ENCODE results near the gene KLRF2.
"Not testable (repeated sequence)": the region's sequence is repeated elsewhere in the genome, so short reads cannot be mapped to it uniquely, and the experiment has no call there.

The KLRF2 gene

GRCh38 chr12:9866860-9867269, 14.4 kb upstream of the KLRF2 start:
- Histone ChIP-seq H3K27ac (ENCODE audit: low read depth, low read length) (peak overlapping the region; percentile 78), H3K36me3 (ENCODE audit: control insufficient read depth in 5 of 5, insufficient read depth in 5 of 5, low read length in 5 of 5) (peaks cover 0 to 3% (median 0%) of the 10 kb centered on the region in 5 donors), H3K9me3 (ENCODE audit: control insufficient read depth in 5 of 5, low read length in 5 of 5) (peaks cover 0 to 10% (median 5%) of the 10 kb centered on the region in 5 donors), H3K4me3 (ENCODE audit: low read depth in 1 of 5, low read length in 5 of 5) (peak overlapping the region; percentile 53 to 84 (median 65)), H3K27me3 (ENCODE audit: control insufficient read depth in 5 of 5, insufficient read depth in 4 of 5, low read length in 5 of 5) (no peaks in the 10 kb centered on the region), H3K9ac (ENCODE audit: low read length in 5 of 5) (peak overlapping the region; percentile 30 to 78 (median 71)), H3K4me1 (ENCODE audit: control insufficient read depth in 5 of 5, insufficient read depth in 5 of 5, low read length in 5 of 5) (peaks cover 0 to 17% (median 7%) of the 10 kb centered on the region in 5 donors)

- Histone ChIP-seq H3K36me3 (ENCODE audit: control insufficient read depth in 5 of 5, insufficient read depth in 5 of 5, low read length in 5 of 5) (peaks cover 0 to 3% (median 0%) of the 10 kb centered on the region in 5 donors), H3K27ac (ENCODE audit: low read depth, low read length) (peak overlapping the region; percentile 78), H3K27me3 (ENCODE audit: control insufficient read depth in 5 of 5, insufficient read depth in 4 of 5, low read length in 5 of 5) (no peaks in the 10 kb centered on the region), H3K9me3 (ENCODE audit: control insufficient read depth in 5 of 5, low read length in 5 of 5) (peaks cover 0 to 10% (median 5%) of the 10 kb centered on the region in 5 donors), H3K9ac (ENCODE audit: low read length in 5 of 5) (peak overlapping the region; percentile 30 to 78 (median 71)), H3K4me3 (ENCODE audit: low read depth in 1 of 5, low read length in 5 of 5) (peak overlapping the region; percentile 53 to 84 (median 65)), H3K4me1 (ENCODE audit: control insufficient read depth in 5 of 5, insufficient read depth in 5 of 5, low read length in 5 of 5) (peaks cover 0 to 23% (median 13%) of the 10 kb centered on the region in 5 donors)
These were observed 13.8 kb upstream of the KLRF2 start for GRCh38 chr12:9867531-9867930.

GRCh38 chr12:9868311-9868801, 12.9 kb upstream of the KLRF2 start:
- Histone ChIP-seq H3K36me3 (ENCODE audit: control insufficient read depth in 5 of 5, insufficient read depth in 5 of 5, low read length in 5 of 5) (no peaks in the 10 kb centered on the region), H3K27me3 (ENCODE audit: control insufficient read depth in 5 of 5, insufficient read depth in 4 of 5, low read length in 5 of 5) (no peaks in the 10 kb centered on the region), H3K9ac (ENCODE audit: low read length in 5 of 5) (peak overlapping the region; percentile 72 to 96 (median 78)), H3K9me3 (ENCODE audit: control insufficient read depth in 5 of 5, low read length in 5 of 5) (peaks cover 0 to 5% (median 4%) of the 10 kb centered on the region in 5 donors), H3K4me3 (ENCODE audit: low read depth in 1 of 5, low read length in 5 of 5) (peak overlapping the region; percentile 64 to 84 (median 78)), H3K27ac (ENCODE audit: low read depth, low read length) (peak overlapping the region; percentile 98), H3K4me1 (ENCODE audit: control insufficient read depth in 5 of 5, insufficient read depth in 5 of 5, low read length in 5 of 5) (peaks cover 0 to 23% (median 16%) of the 10 kb centered on the region in 5 donors)

GRCh38 chr12:9868951-9869306, 12.4 kb upstream of the KLRF2 start:
- Histone ChIP-seq H3K36me3 (ENCODE audit: control insufficient read depth in 5 of 5, insufficient read depth in 5 of 5, low read length in 5 of 5) (no peaks in the 10 kb centered on the region), H3K27ac (ENCODE audit: low read depth, low read length) (peak overlapping the region; percentile 98), H3K27me3 (ENCODE audit: control insufficient read depth in 5 of 5, insufficient read depth in 4 of 5, low read length in 5 of 5) (no peaks in the 10 kb centered on the region), H3K9ac (ENCODE audit: low read length in 5 of 5) (peak overlapping the region; percentile 72 to 96 (median 78)), H3K4me3 (ENCODE audit: low read depth in 1 of 5, low read length in 5 of 5) (peak overlapping the region; percentile 64 to 84 (median 78)), H3K4me1 (ENCODE audit: control insufficient read depth in 5 of 5, insufficient read depth in 5 of 5, low read length in 5 of 5) (peaks cover 0 to 23% (median 16%) of the 10 kb centered on the region in 5 donors), H3K9me3 (ENCODE audit: control insufficient read depth in 5 of 5, low read length in 5 of 5) (peaks cover 0 to under 1% (median under 1%) of the 10 kb centered on the region in 5 donors)

- Histone ChIP-seq H3K9ac (ENCODE audit: low read length in 5 of 5) (peak within 1 kb of the TSS; percentile 72 to 96 (median 78)), H3K4me3 (ENCODE audit: low read depth in 1 of 5, low read length in 5 of 5) (peak within 1 kb of the TSS; percentile 64 to 84 (median 78)), H3K4me1 (ENCODE audit: control insufficient read depth in 5 of 5, insufficient read depth in 5 of 5, low read length in 5 of 5) (peaks cover 0 to 23% (median 16%) of the 10 kb centered on the region in 5 donors), H3K9me3 (ENCODE audit: control insufficient read depth in 5 of 5, low read length in 5 of 5) (no peaks in the 10 kb centered on the region), H3K27me3 (ENCODE audit: control insufficient read depth in 5 of 5, insufficient read depth in 4 of 5, low read length in 5 of 5) (no peaks in the 10 kb centered on the region), H3K27ac (ENCODE audit: low read depth, low read length) (peak within 1 kb of the TSS; percentile 98), H3K36me3 (ENCODE audit: control insufficient read depth in 5 of 5, insufficient read depth in 5 of 5, low read length in 5 of 5) (no peaks in the 10 kb centered on the region)
These were observed 11.8 kb upstream of the KLRF2 start, which contains the start of gene CLEC2B for GRCh38 chr12:9869307-9870161. CLEC2B (minus strand) TSS chr12:9869354.

GRCh38 chr12:9870286-9870866, 10.9 kb upstream of the KLRF2 start:
- Histone ChIP-seq H3K9ac (ENCODE audit: low read length in 5 of 5) (peak overlapping the region; percentile 72 to 96 (median 78)), H3K4me1 (ENCODE audit: control insufficient read depth in 5 of 5, insufficient read depth in 5 of 5, low read length in 5 of 5) (peaks cover 0 to 18% (median 16%) of the 10 kb centered on the region in 5 donors), H3K4me3 (ENCODE audit: low read depth in 1 of 5, low read length in 5 of 5) (peak overlapping the region; percentile 64 to 84 (median 78))

GRCh38 chr12:9872162-9872561, 9.1 kb upstream of the KLRF2 start:
- peaks cover 0 to 16% (median 14%) of the 10 kb centered on the region in 5 donors for H3K4me1 ChIP-seq (ENCODE audit: control insufficient read depth in 5 of 5, insufficient read depth in 5 of 5, low read length in 5 of 5)
- H3K27ac ChIP-seq (ENCODE audit: low read depth, low read length): no peak overlapping the region
- no peaks in the 10 kb centered on the region for H3K9me3 ChIP-seq (ENCODE audit: control insufficient read depth in 5 of 5, low read length in 5 of 5)
- no peak overlapping the region for H3K9ac ChIP-seq (ENCODE audit: low read length in 5 of 5)
- H3K27me3 ChIP-seq (ENCODE audit: control insufficient read depth in 5 of 5, insufficient read depth in 4 of 5, low read length in 5 of 5): no peaks in the 10 kb centered on the region
- H3K36me3 ChIP-seq (ENCODE audit: control insufficient read depth in 5 of 5, insufficient read depth in 5 of 5, low read length in 5 of 5): no peaks in the 10 kb centered on the region
- no peak overlapping the region for H3K4me3 ChIP-seq (ENCODE audit: low read depth in 1 of 5, low read length in 5 of 5)

More at GRCh38 chr12:9870286-9870866, 10.9 kb upstream of the KLRF2 start:
- H3K9me3 ChIP-seq (ENCODE audit: control insufficient read depth in 5 of 5, low read length in 5 of 5): no peaks in the 10 kb centered on the region
- no peaks in the 10 kb centered on the region for H3K27me3 ChIP-seq (ENCODE audit: control insufficient read depth in 5 of 5, insufficient read depth in 4 of 5, low read length in 5 of 5)
- no peaks in the 10 kb centered on the region for H3K36me3 ChIP-seq (ENCODE audit: control insufficient read depth in 5 of 5, insufficient read depth in 5 of 5, low read length in 5 of 5)
- H3K27ac ChIP-seq (ENCODE audit: low read depth, low read length): peak overlapping the region; percentile 98

GRCh38 chr12:9872742-9873141, 8.5 kb upstream of the KLRF2 start:
- H3K9ac ChIP-seq (ENCODE audit: low read length in 5 of 5): no peak overlapping the region
- peaks cover 0 to 16% (median 14%) of the 10 kb centered on the region in 5 donors for H3K4me1 ChIP-seq (ENCODE audit: control insufficient read depth in 5 of 5, insufficient read depth in 5 of 5, low read length in 5 of 5)
- H3K27ac ChIP-seq (ENCODE audit: low read depth, low read length): no peak overlapping the region
- H3K4me3 ChIP-seq (ENCODE audit: low read depth in 1 of 5, low read length in 5 of 5): no peak overlapping the region
- no peaks in the 10 kb centered on the region for H3K27me3 ChIP-seq (ENCODE audit: control insufficient read depth in 5 of 5, insufficient read depth in 4 of 5, low read length in 5 of 5)
- H3K9me3 ChIP-seq (ENCODE audit: control insufficient read depth in 5 of 5, low read length in 5 of 5): no peaks in the 10 kb centered on the region
- no peaks in the 10 kb centered on the region for H3K36me3 ChIP-seq (ENCODE audit: control insufficient read depth in 5 of 5, insufficient read depth in 5 of 5, low read length in 5 of 5)

- H3K27ac ChIP-seq (ENCODE audit: low read depth, low read length); H3K9me3 ChIP-seq (ENCODE audit: control insufficient read depth in 5 of 5, low read length in 5 of 5); H3K27me3 ChIP-seq (ENCODE audit: control insufficient read depth in 5 of 5, insufficient read depth in 4 of 5, low read length in 5 of 5); H3K36me3 ChIP-seq (ENCODE audit: control insufficient read depth in 5 of 5, insufficient read depth in 5 of 5, low read length in 5 of 5); H3K9ac ChIP-seq (ENCODE audit: low read length in 5 of 5); H3K4me3 ChIP-seq (ENCODE audit: low read depth in 1 of 5, low read length in 5 of 5): not testable (repeated sequence)
- H3K4me1 ChIP-seq (ENCODE audit: control insufficient read depth in 5 of 5, insufficient read depth in 5 of 5, low read length in 5 of 5): peaks cover 0 to 16% (median 6%) of the 10 kb centered on the region in 5 donors
These were observed 5.2 kb upstream of the KLRF2 start for GRCh38 chr12:9876120-9876519.
